Mammary epithelial cell (primary cell): Measurements from ENCODE around the gene IL17C.

ENCODE experiments used
- CTCF ChIP-seq, 2 donors: IDR thresholded peaks in 1 of 2; conservative IDR thresholded peaks in 1 of 2; 2 replicates each; pipeline ENCODE4 v1.5.1; 2011 to 2012; ENCODE audit warnings: inconsistent platforms in 2 of 2, low read length in 2 of 2, mild to moderate bottlenecking in 2 of 2, control low read depth in 1 of 2, low read depth in 1 of 2; ENCODE audit not compliant: insufficient read depth in 1 of 2; ENCODE audit errors: extremely low read depth in 1 of 2
- EZH2 ChIP-seq: IDR thresholded peaks from 2 replicates; pipeline ENCODE4 v1.6.1; 2012; ENCODE audit warnings: low read length, inconsistent platforms, borderline replicate concordance

GRCh38 chr16:88662222-88662842 is 24.0 kb downstream of the IL17C start:
- TF ChIP-seq CTCF (conservative IDR thresholded peaks at IDR 0.05 in 1 of 2, IDR thresholded peaks at IDR 0.05 in 1 of 2; ENCODE audit: extremely low read depth in 1 of 2, insufficient read depth in 1 of 2, low read depth in 1 of 2, low read length in 2 of 2) (no peak), EZH2 (no peak)
